HL-60 (cell line): ENCODE data around the gene METTL25.

Source experiments
- DNase-seq, 2 experiments: peaks; one replicate each; pipeline ENCODE4 v3.0.0-alpha.2; 2010 to 2020; ENCODE audit warnings: low read depth in 1 of 2, low spot score in 1 of 2
- H3K27ac ChIP-seq: fragments of 250-450 bp; sonication (Bioruptor Pico); replicated peaks from 2 replicates; pipeline ENCODE4 v1.5.1; 2020; ENCODE audit warnings: mild to moderate bottlenecking, moderate library complexity
- H3K27me3 ChIP-seq: fragments of 250-450 bp; sonication (Bioruptor Pico); 2 replicates; pipeline ENCODE4 v1.5.1; 2021; ENCODE audit warnings: mild to moderate bottlenecking, moderate library complexity; ENCODE audit not compliant: insufficient read depth, poor library complexity, severe bottlenecking
- H3K4me3 ChIP-seq: replicated peaks from 2 replicates; pipeline ENCODE4 v1.5.1; 2011; ENCODE audit warnings: mild to moderate bottlenecking, control low read depth, low read length; ENCODE audit not compliant: insufficient read depth
- CTCF ChIP-seq: IDR thresholded peaks from one replicate; pipeline ENCODE4 v1.5.1; 2011; ENCODE audit warnings: low read length, control low read depth, inconsistent platforms; ENCODE audit not compliant: insufficient read depth
- GABPA ChIP-seq: IDR thresholded peaks from 2 replicates; pipeline ENCODE4 v1.6.1; 2012; ENCODE audit warnings: low read depth
- POLR2AphosphoS5 ChIP-seq: IDR thresholded peaks from 2 replicates; pipeline ENCODE4 v1.6.1; 2012; ENCODE audit warnings: low read depth
- REST ChIP-seq: IDR thresholded peaks from 2 replicates; pipeline ENCODE4 v1.6.1; 2012; ENCODE audit warnings: low read depth; ENCODE audit not compliant: insufficient replicate concordance
- SPI1 ChIP-seq: IDR thresholded peaks from 2 replicates; pipeline ENCODE4 v1.6.1; 2012; ENCODE audit warnings: low read depth, mild to moderate bottlenecking, borderline replicate concordance

Gene METTL25

GRCh38 chr12:82375201-82375600 lies 16.9 kb downstream of the METTL25 start:
- no peak overlapping the region for H3K27ac ChIP-seq
- DNase-seq = no peak
- no peaks in the 10 kb centered on the region for H3K27me3 ChIP-seq
- H3K4me3 ChIP-seq = no peak overlapping the region
- no peak for TF ChIP-seq REST
- TF ChIP-seq GABPA = no peak

GRCh38 chr12:82378997-82379396 lies 20.7 kb downstream of the METTL25 start:
- no peak for DNase-seq
- H3K27me3 ChIP-seq = no peaks in the 10 kb centered on the region
- no peak overlapping the region for H3K27ac ChIP-seq
- no peak for TF ChIP-seq REST
- H3K4me3 ChIP-seq = no peak overlapping the region

GRCh38 chr12:82383930-82384552 lies 25.7 kb downstream of the METTL25 start:
- DNase-seq = no peak
- Histone ChIP-seq H3K27me3 (no peaks in the 10 kb centered on the region), H3K4me3 (no peak overlapping the region), H3K27ac (no peak overlapping the region)
- TF ChIP-seq GABPA (no peak), CTCF (peak; percentile 5)

GRCh38 chr12:82398879-82399278 lies 40.5 kb downstream of the METTL25 start:
- H3K27ac ChIP-seq = no peak overlapping the region
- DNase-seq = no peak
- TF ChIP-seq SPI1 (no peak), CTCF (no peak), POLR2AphosphoS5 (no peak), REST (no peak), GABPA (no peak)

More at GRCh38 chr12:82398879-82399278, 40.5 kb downstream of the METTL25 start:
- Histone ChIP-seq H3K27me3 (no peaks in the 10 kb centered on the region), H3K4me3 (no peak overlapping the region)
